ENCODE measurements around the gene PPM1H. TPM values are rescaled to one million over a fixed set of nuclear protein-coding genes. Genes with fewer than 3 reads are reported as not detected.

Gene PPM1H
- total RNA-seq, 2 donors from 2014 or later: 46.4 to 74.4 TPM

DNA sequence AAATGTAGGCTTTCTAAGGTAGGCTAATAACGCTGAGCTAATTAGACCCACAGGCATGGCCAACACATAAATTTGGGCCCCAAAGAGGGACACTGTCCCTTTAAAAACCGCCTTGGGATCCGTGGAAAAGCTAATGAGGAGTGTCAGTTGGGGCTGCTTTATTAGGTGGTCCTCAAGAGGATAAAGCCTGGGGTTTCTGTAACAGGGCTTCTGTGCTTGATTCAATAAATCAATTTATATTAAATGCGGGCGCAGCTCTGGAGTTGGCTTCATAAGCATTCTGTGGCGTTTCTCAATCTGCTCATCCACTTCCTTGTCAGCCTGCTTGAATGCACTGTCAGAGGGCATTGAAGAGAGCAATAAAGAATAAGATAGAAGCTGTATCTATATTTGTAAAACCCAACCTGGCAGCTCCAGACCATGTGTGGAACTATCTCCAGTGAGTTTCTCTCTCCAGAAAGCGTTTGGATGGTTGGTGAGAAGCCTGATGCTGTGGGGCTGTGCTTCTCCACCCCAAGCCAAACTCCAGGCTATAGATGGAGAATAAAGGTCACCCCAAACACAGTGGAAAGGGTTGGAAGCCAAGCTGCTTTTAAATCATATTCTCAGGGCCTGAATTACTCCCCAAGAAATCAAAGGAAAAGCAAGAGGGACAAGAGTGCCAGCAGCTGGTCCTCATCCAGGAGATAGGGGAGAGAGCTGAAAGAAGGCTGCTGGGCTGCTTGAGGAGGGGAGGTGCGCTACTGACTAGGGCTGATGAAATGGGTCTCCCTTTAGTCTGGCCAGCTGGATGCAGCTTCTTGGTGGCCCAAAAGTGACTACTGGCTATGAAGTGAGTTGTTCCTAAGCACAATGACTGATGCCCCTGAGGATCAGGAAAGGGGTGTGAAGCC, 222.0 kb downstream of the PPM1H start:
- H3K4me3 Mint-ChIP-seq: no peak overlapping the region
- H3K36me3 Mint-ChIP-seq (ENCODE audit: low read depth): peaks cover 21% of the 10 kb centered on the region
- Histone ChIP-seq H3K36me3 (ENCODE audit: control insufficient read depth, insufficient read depth, low read length) (no peaks in the 10 kb centered on the region), H3K4me3 (ENCODE audit: low read length) (no peak overlapping the region), H3K9me3 (ENCODE audit: control insufficient read depth, low read length) (no peaks in the 10 kb centered on the region), H3K27me3 (ENCODE audit: control insufficient read depth, insufficient read depth, low read length, poor library complexity, severe bottlenecking) (no peaks in the 10 kb centered on the region), H3K4me1 (ENCODE audit: control insufficient read depth, insufficient read depth, low read length) (peaks cover 4% of the 10 kb centered on the region), H3K27ac (ENCODE audit: low read depth, low read length) (peak overlapping the region; percentile 88), H3K9ac (ENCODE audit: extremely low read depth, low read length, poor library complexity, severe bottlenecking) (no peak overlapping the region)
- H3K4me1 Mint-ChIP-seq: peaks cover 47% of the 10 kb centered on the region
- DNase-seq: no peak
- H3K27me3 Mint-ChIP-seq (ENCODE audit: insufficient read depth): no peaks in the 10 kb centered on the region
- no peaks in the 10 kb centered on the region for H3K9me3 Mint-ChIP-seq
- TF ChIP-seq, protein P1, sequence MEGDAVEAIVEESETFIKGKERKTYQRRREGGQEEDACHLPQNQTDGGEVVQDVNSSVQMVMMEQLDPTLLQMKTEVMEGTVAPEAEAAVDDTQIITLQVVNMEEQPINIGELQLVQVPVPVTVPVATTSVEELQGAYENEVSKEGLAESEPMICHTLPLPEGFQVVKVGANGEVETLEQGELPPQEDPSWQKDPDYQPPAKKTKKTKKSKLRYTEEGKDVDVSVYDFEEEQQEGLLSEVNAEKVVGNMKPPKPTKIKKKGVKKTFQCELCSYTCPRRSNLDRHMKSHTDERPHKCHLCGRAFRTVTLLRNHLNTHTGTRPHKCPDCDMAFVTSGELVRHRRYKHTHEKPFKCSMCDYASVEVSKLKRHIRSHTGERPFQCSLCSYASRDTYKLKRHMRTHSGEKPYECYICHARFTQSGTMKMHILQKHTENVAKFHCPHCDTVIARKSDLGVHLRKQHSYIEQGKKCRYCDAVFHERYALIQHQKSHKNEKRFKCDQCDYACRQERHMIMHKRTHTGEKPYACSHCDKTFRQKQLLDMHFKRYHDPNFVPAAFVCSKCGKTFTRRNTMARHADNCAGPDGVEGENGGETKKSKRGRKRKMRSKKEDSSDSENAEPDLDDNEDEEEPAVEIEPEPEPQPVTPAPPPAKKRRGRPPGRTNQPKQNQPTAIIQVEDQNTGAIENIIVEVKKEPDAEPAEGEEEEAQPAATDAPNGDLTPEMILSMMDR (conservative IDR thresholded peaks at IDR 0.05): no peak
- 91 to 94% methylated on average over 6 to 8 of the region's 8 CpGs for WGBS, 2 experiments (ENCODE audit: insufficient coverage in 1 of 2, insufficient read length in 1 of 2)
- H3K27ac Mint-ChIP-seq: no peak overlapping the region

DNA sequence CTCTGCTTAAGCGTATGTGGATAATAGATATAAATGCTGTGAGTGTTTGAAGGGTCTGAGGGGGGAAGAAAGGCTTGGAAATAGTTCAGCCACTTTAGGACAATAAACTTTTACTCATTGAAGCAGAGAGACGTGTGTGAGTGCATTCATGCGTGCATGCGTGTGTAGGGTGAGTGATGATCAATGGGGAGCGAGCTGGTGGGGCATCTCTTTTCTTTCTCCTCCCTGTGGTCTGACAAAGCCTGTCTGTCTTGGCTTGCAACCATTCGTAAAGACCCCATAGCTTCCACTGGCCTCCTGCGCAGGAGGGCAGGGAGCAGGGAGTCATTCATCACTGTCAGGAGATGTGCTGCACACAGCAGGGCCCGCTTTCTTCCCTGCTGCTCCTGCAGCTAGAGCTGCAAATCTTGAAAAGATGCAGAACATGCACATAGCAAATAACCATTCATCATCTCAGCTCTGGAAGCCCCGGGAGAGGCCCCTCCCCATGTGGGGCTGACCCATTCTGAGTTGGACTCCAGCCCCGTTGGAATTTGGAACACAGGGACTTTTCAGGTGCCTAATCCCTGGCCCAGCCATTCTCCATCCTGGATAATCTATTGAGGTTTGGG, 223.2 kb downstream of the PPM1H start:
- H3K9me3 ChIP-seq (ENCODE audit: control insufficient read depth, low read length): no peaks in the 10 kb centered on the region
- 67 to 83% methylated on average over 1 to 10 of the region's 10 CpGs for WGBS, 2 experiments (ENCODE audit: insufficient coverage in 1 of 2, insufficient read length in 1 of 2)
- DNase-seq: no peak
- no peaks in the 10 kb centered on the region for H3K36me3 ChIP-seq (ENCODE audit: control insufficient read depth, insufficient read depth, low read length)
- H3K27ac ChIP-seq (ENCODE audit: low read depth, low read length): peak overlapping the region; percentile 88
- H3K4me1 Mint-ChIP-seq: peaks cover 40% of the 10 kb centered on the region
- no peak overlapping the region for H3K27ac Mint-ChIP-seq
- H3K9me3 Mint-ChIP-seq: no peaks in the 10 kb centered on the region
- H3K4me1 ChIP-seq (ENCODE audit: control insufficient read depth, insufficient read depth, low read length): peaks cover 8% of the 10 kb centered on the region
- TF ChIP-seq, protein P1 (conservative IDR thresholded peaks at IDR 0.05): no peak
- H3K27me3 Mint-ChIP-seq (ENCODE audit: insufficient read depth): no peaks in the 10 kb centered on the region
- H3K27me3 ChIP-seq (ENCODE audit: control insufficient read depth, insufficient read depth, low read length, poor library complexity, severe bottlenecking): no peaks in the 10 kb centered on the region
- H3K4me3 Mint-ChIP-seq: no peak overlapping the region
- peaks cover 19% of the 10 kb centered on the region for H3K36me3 Mint-ChIP-seq (ENCODE audit: low read depth)
- H3K4me3 ChIP-seq (ENCODE audit: low read length): no peak overlapping the region
- H3K9ac ChIP-seq (ENCODE audit: extremely low read depth, low read length, poor library complexity, severe bottlenecking): no peak overlapping the region

- no peaks in the 10 kb centered on the region for H3K9me3 Mint-ChIP-seq
- WGBS, 2 experiments (ENCODE audit: insufficient coverage in 1 of 2, insufficient read length in 1 of 2): 97 to 100% methylated on average over 2 of the region's 2 CpGs
- TF ChIP-seq, protein P1 (conservative IDR thresholded peaks at IDR 0.05): no peak
- H3K4me1 ChIP-seq (ENCODE audit: control insufficient read depth, insufficient read depth, low read length): peaks cover 8% of the 10 kb centered on the region
- DNase-seq: no peak
- peaks cover 40% of the 10 kb centered on the region for H3K4me1 Mint-ChIP-seq
- no peaks in the 10 kb centered on the region for H3K9me3 ChIP-seq (ENCODE audit: control insufficient read depth, low read length)
- no peaks in the 10 kb centered on the region for H3K36me3 ChIP-seq (ENCODE audit: control insufficient read depth, insufficient read depth, low read length)
- H3K4me3 ChIP-seq (ENCODE audit: low read length): no peak overlapping the region
- H3K27me3 ChIP-seq (ENCODE audit: control insufficient read depth, insufficient read depth, low read length, poor library complexity, severe bottlenecking): no peaks in the 10 kb centered on the region
- no peak overlapping the region for H3K9ac ChIP-seq (ENCODE audit: extremely low read depth, low read length, poor library complexity, severe bottlenecking)
- H3K27ac ChIP-seq (ENCODE audit: low read depth, low read length): no peak overlapping the region
- H3K27ac Mint-ChIP-seq: no peak overlapping the region
- peaks cover 21% of the 10 kb centered on the region for H3K36me3 Mint-ChIP-seq (ENCODE audit: low read depth)
- no peaks in the 10 kb centered on the region for H3K27me3 Mint-ChIP-seq (ENCODE audit: insufficient read depth)
- H3K4me3 Mint-ChIP-seq: no peak overlapping the region
These were observed 225.6 kb downstream of the PPM1H start for GRCh38 chr12:62709311-62709710.

Measured in endodermal cell (in vitro differentiated cells).